A673 (cell line): Measurements from ENCODE around the gene F11R.

Experiments used
- CTCF ChIP-seq: fragments of 300-800, 200-600 bp; sonication (generic); conservative IDR thresholded peaks from 2 replicates; pipeline ENCODE4 v1.5.1; 2017; ENCODE audit warnings: low read depth, mild to moderate bottlenecking, antibody characterized with exemption, low read length, moderate library complexity, mixed read lengths
- EZH2 ChIP-seq: fragments of 200-600 bp; sonication (generic); IDR thresholded peaks from 2 replicates; pipeline ENCODE4 v1.6.1; 2017; ENCODE audit warnings: borderline replicate concordance, low read depth, mild to moderate bottlenecking, mixed read lengths, antibody characterized with exemption, low read length; ENCODE audit not compliant: poor library complexity, severe bottlenecking

- TF ChIP-seq CTCF (no peak), EZH2 (no peak)
These were observed 45.9 kb downstream of the F11R start for GRCh38 chr1:160975026-160975425.
